Measurements from ENCODE around the gene TMEM134.
A peak's percentile ranks its signal among the peaks of the same experiment; 100 is the strongest.

Gene TMEM134

DNA sequence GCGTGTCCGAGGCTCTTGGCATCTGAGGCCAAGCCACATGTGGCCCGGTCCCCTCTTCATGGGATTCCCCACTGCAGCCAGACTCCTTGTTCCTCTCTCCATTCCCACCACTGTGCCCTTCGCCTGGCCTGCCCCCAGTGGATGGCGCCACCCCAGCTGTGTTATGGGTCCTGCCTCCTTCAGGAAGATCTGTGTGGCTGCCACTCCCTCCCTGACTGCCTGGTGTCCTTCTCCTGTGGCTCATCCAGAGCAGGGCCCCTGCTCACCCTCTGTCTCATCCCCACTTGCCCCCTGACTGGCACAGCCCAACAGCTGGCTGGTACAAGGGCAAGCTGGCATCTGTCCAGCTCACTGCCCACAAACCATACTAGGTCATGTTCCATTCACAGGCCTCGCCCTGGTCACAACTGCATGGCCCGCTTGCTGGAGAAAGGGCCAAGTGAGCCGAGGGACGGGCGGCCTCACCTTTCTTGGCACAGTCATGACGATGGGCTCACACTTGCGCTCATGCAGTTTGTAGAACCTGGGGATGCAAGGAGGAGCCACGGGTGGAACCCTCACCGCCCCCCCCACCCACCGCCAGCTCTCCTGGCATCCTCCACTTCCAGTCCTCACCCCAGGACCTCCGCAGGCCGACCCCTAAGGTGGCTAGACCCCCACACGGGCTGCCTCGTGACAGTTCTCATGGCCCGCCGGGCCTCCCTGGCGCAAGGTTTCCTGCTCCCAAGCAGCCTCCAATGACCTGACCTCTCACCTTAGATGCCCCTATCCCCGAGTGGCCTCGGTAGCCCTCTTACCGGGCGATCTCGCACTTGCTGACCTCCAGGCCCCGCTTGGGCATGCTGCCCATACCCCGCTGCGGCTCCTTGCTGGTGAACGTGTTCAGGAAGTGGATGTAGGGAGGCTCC, 29.5 kb downstream of the TMEM134 start:
- Histone ChIP-seq H3K4me3 (ENCODE audit: low read depth in 1 of 2, low read length in 1 of 2) (no peak overlapping the region), H3K36me3 (peaks cover 38% of the 10 kb centered on the region), H3K9me3 (no peaks in the 10 kb centered on the region), H3K4me1 (ENCODE audit: control insufficient read depth in 1 of 2, insufficient read depth in 1 of 2, low read depth in 1 of 2, low read length in 1 of 2) (peaks cover 23 to 25% of the 10 kb centered on the region in 2 experiments), H3K27ac (peak overlapping the region; percentile 6), H3K27me3 (no peaks in the 10 kb centered on the region)
- TF ChIP-seq, protein P1, sequence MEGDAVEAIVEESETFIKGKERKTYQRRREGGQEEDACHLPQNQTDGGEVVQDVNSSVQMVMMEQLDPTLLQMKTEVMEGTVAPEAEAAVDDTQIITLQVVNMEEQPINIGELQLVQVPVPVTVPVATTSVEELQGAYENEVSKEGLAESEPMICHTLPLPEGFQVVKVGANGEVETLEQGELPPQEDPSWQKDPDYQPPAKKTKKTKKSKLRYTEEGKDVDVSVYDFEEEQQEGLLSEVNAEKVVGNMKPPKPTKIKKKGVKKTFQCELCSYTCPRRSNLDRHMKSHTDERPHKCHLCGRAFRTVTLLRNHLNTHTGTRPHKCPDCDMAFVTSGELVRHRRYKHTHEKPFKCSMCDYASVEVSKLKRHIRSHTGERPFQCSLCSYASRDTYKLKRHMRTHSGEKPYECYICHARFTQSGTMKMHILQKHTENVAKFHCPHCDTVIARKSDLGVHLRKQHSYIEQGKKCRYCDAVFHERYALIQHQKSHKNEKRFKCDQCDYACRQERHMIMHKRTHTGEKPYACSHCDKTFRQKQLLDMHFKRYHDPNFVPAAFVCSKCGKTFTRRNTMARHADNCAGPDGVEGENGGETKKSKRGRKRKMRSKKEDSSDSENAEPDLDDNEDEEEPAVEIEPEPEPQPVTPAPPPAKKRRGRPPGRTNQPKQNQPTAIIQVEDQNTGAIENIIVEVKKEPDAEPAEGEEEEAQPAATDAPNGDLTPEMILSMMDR (IDR thresholded peaks at IDR 0.05): no peak

DNA sequence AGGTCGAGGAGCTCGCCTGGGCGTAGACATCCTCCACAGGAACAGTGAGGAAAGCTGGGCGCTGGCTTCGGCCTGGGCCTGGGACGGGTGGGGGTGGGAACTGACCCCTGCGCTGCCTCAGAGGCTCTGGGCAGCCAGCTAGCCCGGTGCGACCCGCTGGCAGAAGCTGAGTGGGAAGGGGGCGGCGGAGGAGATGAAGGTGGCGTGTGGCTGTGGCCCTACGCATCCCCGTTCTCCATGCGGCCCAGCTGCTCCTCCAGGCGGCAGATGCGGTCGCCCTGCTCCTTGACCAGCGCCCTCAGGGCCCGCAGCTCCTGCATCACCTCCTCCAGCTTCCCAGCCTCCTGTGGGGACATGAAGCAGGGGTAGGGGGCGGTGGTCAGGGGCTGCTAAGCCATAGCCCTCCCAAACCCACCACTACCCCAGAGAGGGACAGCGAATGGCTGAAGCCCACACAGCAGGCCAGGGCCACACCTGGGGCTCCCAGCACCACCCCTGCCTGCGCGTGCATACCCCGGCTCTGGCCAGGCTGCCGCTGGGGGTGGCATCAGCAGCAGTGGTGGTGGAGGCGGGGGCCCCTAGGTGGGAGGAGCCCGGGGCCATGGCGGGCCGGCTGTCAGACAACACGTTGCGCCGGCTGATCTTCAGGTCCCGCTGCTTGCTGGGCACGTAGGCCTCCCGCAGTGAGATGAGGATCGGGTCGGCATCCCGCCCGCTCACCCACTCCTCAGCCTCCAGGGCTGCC, 30.7 kb downstream of the TMEM134 start:
- H3K4me3 ChIP-seq (ENCODE audit: low read depth in 1 of 2, low read length in 1 of 2): no peak overlapping the region
- no peaks in the 10 kb centered on the region for H3K27me3 ChIP-seq
- peaks cover 14 to 18% of the 10 kb centered on the region in 2 experiments for H3K4me1 ChIP-seq (ENCODE audit: control insufficient read depth in 1 of 2, insufficient read depth in 1 of 2, low read depth in 1 of 2, low read length in 1 of 2)
- TF ChIP-seq, protein P1 (IDR thresholded peaks at IDR 0.05): no peak
- no peaks in the 10 kb centered on the region for H3K9me3 ChIP-seq
- peaks cover 51% of the 10 kb centered on the region for H3K36me3 ChIP-seq
- no peak overlapping the region for H3K27ac ChIP-seq

DNA sequence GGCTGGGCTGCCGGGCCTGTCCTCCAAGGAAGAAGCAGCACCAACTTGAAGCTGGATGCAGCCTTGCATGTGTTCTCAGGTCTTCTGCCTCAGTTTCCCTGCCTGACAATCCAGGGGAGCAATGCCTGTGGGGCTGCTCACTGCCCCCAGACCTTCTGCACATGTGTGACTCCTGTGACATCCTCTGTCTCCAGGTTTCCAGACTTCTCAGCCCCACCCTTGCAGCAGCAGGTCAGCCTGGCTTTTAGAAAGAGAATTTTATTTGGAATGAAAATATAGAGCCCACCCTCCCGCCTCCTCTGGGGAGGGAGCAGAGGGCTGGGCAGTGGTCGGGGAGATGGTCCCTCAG, 31.3 kb downstream of the TMEM134 start:
- Histone ChIP-seq H3K27ac (no peak overlapping the region), H3K9me3 (no peaks in the 10 kb centered on the region), H3K4me1 (ENCODE audit: control insufficient read depth in 1 of 2, insufficient read depth in 1 of 2, low read depth in 1 of 2, low read length in 1 of 2) (peaks cover 14% of the 10 kb centered on the region in 2 experiments), H3K36me3 (peaks cover 56% of the 10 kb centered on the region), H3K4me3 (ENCODE audit: low read depth in 1 of 2, low read length in 1 of 2) (no peak overlapping the region), H3K27me3 (no peaks in the 10 kb centered on the region)
- TF ChIP-seq, protein P1 (IDR thresholded peaks at IDR 0.05): no peak

DNA sequence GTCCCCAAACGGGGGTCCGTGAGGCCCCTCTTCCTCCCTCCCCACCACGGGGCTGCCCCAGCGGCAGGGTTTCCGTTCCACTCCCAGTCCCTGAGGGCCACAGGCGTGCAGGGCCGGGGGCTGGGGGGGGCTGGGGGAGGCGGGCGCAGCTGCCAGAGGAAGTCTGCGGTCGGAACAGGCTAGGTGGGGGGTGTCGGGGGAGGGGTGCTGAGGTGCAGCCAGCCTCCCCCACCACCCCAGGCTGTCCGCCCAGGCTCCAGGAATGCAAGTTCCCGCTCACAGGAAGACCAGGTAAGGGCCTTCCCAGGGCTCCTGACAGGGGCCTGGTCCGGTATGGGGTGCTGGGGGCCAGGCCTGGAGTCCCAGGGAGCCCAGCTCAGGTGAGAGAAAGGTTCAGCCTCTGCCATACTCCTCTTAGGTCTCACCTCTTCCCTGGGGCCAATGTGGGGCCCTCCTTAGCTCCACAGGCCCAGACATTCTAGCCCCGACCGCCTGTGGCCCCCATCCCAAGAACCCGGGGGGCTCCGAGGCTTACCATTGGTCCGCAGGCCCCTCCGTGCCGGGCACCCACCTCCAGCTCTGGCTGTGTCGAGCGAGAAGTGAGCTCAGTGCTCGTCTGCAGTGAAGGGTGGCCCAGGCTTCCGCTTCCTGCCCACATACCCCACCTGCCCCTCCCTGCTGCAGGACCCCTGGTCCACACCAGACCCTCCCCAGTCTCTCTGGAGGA, 31.8 kb downstream of the TMEM134 start, which contains the start of gene PTPRCAP:
TSS of gene PTPRCAP (minus strand) at position 601 of the 727 bp plus-strand sequence. CDS start at position 538, 63 bp downstream.
- peaks cover 14% of the 10 kb centered on the region in 2 experiments for H3K4me1 ChIP-seq (ENCODE audit: control insufficient read depth in 1 of 2, insufficient read depth in 1 of 2, low read depth in 1 of 2, low read length in 1 of 2)
- H3K4me3 ChIP-seq (ENCODE audit: low read depth in 1 of 2, low read length in 1 of 2): no peak within 1 kb of the TSS
- peaks cover 62% of the 10 kb centered on the region for H3K36me3 ChIP-seq
- TF ChIP-seq, protein P1 (IDR thresholded peaks at IDR 0.05): no peak
- no peaks in the 10 kb centered on the region for H3K27me3 ChIP-seq
- H3K9me3 ChIP-seq: no peaks in the 10 kb centered on the region
- no peak within 1 kb of the TSS for H3K27ac ChIP-seq

DNA sequence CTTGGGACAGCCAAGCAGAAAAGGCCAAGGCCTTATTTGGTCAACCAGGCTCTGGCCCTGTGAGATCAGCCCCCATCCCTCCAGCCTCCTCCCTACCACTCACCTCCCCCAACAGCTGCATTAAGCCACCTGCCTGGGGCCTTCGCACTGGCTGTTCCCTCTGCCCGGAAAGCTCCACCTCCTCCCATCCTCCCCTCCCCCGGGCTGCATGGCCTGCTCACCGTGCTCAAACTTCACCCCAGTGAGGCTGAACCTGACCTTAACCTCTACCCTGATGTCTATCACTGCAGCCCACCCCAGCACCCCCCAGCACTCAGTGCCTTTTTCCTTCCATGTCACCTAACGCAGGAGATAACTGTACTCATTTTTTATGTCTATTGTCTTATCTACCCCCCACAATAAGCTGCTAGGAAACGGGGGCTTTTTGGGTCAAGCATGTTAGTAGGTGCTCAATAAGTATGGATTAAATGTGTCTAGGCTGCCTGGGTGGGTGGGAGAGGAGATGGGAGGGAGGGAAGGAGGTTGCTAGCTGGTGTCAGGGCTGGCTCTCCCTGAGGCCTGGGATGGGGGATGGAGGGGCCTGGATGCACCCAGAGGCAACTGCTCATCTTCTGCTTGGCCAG, 32.5 kb downstream of the TMEM134 start:
- Histone ChIP-seq H3K27me3 (no peaks in the 10 kb centered on the region), H3K27ac (no peak overlapping the region), H3K4me1 (ENCODE audit: control insufficient read depth in 1 of 2, insufficient read depth in 1 of 2, low read depth in 1 of 2, low read length in 1 of 2) (peaks cover 14% of the 10 kb centered on the region in 2 experiments), H3K9me3 (no peaks in the 10 kb centered on the region), H3K4me3 (ENCODE audit: low read depth in 1 of 2, low read length in 1 of 2) (no peak overlapping the region), H3K36me3 (peaks cover 69% of the 10 kb centered on the region)
- TF ChIP-seq, protein P1 (IDR thresholded peaks at IDR 0.05): no peak

All from neutrophil (primary cell).